NAMALWA (cell line): ENCODE data around the gene SNX30.

Source experiments
- DNase-seq: peaks from one replicate; pipeline ENCODE4 v3.0.0-alpha.2; 2015; ENCODE audit warnings: low spot score

SNX30 gene

DNA sequence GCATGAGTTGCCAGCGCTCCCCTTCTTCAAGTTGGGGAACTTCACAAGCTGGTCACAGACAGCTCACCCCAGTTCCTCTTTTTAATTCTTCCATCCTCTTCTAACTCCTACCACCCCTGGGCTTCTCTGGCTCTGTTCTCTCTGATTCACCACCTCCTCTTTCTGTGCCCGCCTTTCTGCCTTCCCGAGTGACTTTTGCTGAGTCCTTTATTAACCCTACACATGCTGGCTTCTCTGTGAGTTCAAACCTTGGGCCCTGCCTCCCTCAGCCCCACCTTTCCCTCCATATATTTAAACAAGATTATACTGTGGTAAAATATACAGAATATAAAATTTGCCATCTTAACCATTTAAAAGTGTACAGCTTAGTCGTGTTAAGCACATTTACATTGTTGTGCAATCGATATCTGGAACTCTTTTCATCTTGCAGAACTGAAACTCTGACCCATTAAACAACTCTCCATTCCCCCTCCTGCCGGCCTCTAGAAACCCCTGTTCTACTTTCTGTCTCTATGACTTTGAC is 108.1 kb downstream of the SNX30 start:
- DNase-seq, result peak; percentile 42

DNA sequence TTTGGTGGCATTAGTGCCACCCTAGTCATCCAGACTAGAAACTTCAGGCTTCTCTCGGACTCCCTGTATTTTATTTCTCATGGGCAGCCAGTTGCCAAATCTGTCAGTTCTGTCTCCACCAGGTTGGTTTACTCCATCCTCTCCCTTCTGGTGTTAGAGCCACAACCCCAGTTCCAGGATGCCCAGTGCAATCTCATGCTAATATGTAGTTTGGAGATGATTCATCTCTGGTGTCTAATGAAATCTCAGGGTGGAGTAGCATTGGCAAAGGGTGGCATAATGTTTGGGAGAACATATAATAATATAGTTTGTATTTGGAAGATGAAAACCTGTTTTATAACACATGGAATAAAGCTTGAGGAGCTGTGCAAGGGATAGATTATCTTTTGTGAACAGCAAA is 109.9 kb downstream of the SNX30 start:
- DNase-seq, result no peak

DNA sequence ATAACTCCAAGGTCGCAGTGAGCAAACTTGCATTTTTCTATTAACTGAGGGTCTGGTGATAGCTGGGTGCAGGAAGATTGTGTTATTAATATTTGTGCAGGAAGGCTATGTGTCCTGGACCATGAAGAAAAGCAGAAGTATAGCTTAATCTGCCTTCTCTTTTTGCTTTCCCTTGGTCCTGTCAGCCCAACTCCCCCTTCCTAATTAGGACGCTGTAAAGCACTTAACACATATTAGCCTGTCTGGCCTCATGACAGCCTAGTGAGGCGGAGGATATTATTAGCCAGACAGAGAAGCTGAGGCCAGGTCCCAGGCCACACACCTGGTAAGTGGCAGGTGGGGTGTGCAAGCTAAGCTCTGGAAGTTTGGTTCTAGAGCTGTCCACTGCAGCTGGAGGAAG is 110.6 kb downstream of the SNX30 start:
- no peak for DNase-seq

DNA sequence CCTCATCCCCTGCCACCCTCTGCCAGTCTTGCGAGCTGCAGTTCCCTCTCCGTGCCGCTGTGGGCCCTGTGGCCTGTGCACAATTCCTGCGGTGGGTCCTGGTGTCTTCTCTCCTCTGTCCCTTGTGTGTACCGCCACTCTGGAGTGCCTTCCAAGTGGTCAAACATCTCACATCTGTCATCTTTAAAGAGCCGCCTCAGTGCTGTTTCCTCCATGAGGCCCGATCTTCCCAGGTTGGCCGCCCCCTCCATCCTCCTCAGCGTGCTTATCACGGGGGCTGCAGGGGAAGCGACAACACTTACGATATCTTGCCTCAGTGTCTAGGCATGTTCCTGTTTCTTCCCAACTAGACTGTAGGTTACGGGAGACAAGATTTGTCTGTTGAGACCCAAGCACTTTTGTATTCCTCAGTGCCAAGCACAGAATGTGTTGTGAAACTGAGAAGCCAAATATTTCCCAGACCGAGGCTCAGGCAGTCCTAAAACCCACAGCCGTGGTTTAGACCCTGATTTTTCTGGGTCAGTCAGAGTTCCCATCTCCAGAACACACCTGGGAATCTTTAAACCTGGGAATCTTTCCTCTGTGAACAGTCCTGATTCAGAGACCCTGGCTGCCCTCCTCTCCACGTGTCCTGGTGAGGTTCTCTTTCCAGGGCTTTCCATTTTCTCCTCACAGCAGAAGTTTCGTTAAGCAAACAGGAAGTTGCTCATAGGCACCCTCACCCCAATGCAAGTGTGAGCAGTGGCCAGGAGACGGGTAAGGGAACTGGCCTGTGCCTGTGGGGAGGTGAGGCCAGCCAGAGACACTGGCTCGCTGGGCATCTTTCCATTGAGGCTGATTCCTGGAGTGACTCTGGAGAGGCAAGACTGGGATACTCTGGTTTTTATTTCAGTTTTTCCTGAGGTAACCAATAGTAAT is 111.3 kb downstream of the SNX30 start:
- DNase-seq, result no peak

DNA sequence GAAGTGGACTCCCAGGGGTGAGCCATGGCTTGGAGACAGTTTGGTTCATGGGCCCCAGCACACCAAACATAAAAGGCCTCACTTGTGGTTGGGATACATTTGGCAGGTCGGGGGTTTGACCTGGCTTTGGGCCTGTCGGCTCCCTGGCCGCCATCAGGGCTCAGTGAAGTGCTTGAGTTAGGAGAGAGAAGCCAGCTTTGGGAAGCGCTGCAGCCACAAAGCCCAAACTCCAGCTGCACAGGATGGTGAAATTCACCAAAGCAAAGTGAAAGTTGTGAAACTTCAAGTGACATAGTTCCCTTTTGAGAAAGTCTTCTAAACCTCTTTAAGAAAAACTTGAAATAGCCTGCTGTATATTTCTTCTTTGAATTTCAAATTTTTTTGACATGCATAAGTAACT is 112.7 kb downstream of the SNX30 start:
- peak; percentile 30 for DNase-seq

DNA sequence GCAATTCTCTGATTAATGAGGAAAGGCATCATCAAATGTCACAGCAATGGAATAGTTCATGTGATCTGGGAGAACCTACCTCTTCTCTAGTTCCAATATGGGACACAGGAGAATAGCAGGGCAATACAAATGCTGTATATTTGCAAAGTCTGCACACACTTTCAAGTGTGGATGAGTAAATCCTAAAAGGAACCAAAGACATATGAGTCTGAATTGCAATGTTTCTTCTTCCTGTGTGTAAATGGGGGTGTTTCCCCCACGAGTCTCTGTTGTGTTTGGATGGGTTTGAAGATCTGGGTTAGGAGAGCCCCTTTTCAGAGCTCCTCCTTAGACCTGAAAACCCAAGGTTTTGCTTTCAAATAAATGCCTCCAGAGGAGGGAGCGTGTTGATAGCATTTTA is 113.2 kb downstream of the SNX30 start:
- no peak for DNase-seq

DNA sequence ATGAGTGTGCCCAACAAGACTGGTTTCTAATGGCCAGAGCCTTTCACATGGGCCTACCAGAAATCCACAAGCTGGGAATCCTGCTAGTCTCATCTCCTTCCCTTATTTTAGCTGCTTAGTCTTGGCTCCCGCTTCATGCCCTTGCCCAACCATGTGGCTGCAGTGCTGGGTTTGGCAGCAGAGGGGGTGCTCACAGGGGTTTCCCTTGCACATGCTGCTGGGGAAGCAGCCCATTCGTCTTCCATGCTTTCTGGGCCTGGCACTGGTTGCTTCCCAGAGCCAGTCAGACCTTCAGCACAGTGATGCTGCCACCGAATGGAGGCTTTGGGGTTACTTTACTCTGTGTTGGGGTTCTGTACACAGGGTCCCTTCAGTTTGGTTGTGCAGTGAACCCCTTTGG is 113.8 kb downstream of the SNX30 start:
- DNase-seq, result no peak

DNA sequence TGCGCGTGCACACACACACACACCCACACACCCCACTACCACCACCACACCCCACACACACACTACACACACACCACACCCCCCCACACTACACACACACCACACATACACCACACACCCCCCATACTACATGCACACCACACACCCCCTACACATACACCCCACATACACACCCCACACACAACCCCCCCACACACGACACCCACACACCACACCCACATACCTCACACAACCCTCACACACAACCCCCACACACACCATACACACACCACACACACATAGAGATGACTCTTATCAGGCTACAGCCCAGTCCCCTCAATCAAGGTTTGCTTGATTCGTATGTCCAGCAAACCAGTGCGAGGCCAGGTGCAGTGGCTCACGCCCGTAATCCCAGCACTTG is 114.4 kb downstream of the SNX30 start:
- no peak for DNase-seq

DNA sequence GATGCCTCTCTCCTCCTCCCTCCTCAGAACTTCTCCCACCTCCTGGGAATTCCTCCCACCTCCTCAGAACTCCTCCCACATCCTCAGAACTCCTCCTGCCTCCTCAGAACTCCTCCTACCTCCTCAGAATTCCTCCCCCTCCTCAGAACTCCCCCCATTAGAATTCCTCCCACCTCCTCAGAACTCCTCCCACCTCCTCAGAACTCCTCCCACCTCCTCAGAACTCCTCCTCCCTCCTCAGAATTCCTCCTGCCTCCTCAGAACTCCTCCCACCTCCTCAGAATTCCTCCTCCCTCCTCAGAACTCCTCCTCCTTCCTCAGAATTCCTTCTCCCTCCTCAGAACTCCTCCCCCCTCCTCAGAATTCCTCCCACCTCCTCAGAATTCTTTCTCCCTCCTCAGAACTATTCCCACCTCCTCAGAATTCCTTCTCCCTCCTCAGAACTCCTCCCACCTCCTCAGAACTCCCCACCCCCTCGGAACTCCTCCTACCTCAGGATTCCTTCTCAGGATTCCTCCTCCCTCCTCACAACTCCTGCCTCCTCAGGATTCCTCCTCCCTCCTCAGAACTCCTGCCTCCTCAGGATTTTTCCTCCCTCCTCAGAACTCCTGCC is 116.2 kb downstream of the SNX30 start:
- no peak for DNase-seq

DNA sequence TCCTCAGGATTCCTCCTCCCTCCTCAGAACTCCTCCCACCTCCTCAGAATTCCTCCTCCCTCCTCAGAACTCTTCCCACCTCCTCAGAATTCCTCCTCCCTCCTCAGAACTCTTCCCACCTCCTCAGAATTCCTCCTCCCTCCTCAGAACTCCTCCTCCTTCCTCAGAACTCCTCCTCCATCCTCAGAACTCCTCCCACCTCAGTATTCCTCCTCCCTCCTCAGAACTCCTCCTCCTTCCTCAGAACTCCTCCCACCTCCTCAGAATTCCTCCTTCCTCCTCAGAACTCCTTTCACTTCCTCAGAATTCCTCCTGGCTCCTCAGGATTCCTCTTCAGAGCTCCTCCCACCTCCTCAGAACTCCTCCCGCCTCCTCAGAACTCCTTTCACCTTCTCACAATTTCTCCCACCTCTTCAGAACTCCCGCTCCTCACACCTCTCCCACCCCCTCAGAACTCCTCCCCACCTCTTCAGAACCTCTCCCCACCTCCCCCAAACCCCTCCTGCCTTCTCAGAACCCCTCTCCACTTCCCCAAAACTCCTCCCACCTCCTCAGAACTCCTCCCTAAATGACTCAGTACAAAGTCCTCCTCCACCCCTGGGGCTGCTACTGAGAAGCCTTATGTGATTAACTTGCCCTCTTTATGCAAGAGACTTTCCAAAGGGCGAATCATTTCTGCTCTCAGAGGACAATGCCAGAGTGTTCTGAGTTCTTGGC is 116.9 kb downstream of the SNX30 start:
- DNase-seq, result peak; percentile 40

DNA sequence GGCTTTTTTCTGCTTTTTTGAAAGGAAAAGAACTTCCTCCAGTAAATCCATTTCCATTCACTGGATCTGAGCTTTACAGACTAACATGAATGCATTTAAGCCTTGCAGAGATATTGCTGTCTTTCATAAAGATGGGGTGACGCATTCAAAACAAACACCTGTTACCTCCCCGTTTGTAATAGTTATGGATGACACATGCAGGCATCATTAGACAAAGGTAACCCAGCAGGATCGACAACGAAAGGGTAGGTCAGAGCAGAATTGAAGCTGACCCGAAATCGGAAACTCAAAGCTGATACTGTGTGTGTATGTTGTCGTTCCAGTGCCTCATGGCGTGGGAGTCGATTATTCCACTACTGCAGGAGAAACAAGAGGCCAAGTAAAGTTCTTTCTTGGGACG is 117.9 kb downstream of the SNX30 start:
- no peak for DNase-seq

DNA sequence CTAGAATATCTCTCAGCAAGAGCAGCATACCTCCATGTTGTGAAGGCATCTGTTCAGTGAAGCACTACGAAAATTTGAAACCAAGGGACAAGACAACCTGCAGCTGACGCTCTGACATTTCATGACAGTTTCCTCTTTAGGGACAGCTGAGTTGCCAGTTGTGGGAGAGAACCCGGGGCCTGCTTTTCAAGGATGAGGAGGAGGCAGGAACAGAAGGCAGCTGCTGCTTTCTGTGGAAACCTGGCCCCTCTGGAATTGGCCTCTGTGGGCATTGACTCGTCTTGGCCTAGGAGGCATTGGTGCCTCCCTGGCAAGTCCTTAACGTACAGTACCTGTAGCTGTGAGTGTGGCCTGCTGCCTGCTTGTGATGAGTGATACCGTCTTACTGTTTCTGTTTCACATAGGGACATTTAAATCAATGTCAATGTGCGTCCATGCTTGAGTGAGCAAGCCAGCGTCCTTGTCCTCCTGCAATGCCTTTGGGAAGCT is 118.5 kb downstream of the SNX30 start:
- DNase-seq, result peak; percentile 20

DNA sequence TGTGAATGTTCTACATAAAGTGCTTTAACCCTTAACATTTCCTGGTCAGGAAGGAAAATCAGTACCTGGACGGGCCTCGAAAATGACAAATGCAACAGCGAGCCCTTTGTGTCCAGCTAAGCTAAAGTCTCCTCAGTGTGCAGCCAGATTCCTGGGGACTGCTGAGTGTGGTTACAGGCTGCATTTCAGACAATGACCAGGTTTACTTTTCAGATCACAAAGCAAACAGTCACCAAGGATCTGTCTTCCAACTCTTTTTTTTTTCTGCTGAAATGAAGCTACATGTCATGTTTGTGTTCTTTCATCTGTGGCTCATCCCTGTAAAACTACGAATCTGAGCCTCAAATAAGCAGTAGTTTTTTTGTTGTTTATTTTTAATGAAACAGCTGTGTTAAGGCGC is 119.4 kb downstream of the SNX30 start:
- no peak for DNase-seq

DNA sequence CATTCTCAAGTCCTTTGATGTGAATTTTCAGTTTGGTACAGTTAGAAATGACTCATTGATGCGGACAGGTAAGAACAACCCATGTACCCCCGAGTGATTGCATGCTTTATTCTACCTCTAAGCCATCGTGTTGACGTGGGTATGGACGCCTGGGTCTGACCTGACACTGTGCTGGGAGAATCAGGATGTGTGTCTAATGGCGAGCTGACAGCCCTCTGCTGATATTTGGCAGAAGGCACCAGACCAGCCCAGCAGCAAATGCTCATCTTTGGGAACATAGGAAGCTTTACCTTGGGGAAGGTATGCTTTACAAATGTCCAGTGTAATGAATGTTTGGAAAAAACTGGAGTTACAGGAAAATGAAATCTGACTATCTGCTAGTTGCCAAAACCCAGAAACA is 120.0 kb downstream of the SNX30 start:
- DNase-seq, result no peak

DNA sequence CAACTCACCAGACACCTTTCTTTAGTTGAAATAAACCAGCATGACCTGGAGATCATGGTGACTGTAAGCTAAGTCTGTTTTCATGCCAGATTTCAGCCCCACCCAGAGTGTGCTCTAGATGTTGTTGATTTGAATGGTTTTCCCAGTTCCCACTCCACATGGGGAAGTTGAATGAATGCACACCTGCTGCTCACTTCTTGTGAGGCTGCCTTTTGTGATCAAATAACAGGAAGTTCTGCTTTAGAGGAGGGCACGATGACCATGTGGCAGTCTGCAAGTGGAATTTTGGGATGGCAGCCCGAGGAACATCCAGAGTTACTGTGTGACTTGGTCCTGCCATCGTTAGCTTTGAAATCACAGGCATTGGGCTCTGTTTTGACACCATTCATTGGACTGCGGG is 121.5 kb downstream of the SNX30 start:
- no peak for DNase-seq

DNA sequence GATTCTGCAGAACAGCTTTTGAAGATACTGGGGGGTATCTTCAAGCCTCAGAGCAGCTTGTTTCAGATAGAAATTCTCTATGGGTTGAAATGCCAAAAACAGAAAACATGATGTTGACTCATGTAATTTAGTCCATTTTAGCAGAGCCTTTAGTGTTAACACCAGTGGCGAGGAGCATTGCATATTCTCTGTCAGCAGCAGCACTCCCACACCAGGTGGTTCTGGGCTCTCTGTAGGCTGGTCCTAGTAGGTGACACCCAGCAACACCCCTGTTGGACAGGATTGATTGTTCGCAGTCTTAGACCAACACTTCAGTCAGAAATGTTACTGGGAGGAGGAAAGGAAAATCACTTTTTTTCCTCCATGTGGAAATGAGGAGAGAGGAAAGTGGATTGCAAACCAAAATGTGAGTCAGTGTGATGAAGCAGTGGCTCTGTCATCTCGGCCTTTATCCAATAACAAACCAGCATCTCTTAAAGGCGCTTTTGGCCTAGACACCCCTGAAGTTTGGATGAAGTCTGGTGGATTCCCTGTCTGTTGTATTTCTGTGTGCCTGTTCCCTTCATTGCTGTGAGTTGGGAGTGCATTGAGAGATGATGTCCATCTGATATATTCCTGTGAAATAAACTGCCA is 123.3 kb downstream of the SNX30 start:
- DNase-seq, result no peak

DNA sequence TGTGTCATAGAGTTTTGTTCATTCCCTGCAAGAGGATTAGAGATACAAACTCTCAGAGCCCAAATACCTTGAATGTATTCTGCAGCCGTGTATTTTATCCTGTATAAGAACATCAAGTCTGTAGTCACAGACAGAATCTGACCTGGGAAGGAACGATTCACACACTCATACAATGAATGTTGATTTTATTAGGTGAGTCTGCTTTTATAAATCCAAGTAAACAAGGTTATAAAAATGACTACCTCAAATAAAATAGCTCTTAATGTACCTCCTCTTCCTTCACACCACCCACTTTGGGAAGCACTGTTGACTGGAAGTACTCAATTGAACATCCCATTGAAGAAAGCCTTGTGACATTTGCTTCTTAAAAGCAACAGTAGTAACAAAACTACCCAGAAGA is 128.2 kb downstream of the SNX30 start:
- no peak for DNase-seq

DNA sequence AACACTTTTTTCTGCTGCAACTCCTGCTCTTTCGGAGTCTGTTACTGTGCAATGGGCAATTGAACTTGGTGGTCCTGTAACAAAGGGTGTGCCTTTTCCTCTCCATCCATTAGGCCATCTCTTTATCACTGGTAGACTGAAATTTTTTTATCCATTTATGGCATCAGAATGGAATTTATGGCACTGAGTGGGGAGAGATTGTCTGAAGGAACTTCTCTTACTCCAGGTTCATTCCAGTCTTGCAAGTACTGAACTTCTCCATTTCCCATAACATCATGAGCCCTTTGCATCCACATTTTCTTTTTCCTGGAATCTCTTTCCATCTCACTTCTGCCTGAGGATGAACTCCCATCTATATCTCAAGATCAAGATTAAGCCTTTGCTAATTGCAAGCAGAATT is 130.1 kb downstream of the SNX30 start:
- DNase-seq, result no peak

DNA sequence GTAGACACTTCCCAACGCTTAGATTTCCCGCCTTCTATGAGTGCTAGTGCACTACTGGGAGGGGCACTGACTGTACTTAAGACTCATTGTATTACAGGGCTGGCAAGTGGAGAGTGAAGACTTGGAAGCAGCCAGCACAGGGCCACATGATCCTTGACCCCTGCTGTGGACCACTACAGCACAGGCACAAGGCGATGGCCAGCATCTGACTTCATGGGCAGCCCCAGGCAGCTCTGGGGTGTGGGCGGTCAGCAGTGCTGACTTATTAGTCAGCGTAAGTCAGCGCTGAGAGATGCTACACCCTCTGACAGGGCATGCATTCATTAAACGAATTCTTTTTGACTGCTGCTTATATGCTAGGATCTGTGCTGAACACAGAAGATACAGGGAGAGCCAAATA is 130.8 kb downstream of the SNX30 start:
- no peak for DNase-seq

DNA sequence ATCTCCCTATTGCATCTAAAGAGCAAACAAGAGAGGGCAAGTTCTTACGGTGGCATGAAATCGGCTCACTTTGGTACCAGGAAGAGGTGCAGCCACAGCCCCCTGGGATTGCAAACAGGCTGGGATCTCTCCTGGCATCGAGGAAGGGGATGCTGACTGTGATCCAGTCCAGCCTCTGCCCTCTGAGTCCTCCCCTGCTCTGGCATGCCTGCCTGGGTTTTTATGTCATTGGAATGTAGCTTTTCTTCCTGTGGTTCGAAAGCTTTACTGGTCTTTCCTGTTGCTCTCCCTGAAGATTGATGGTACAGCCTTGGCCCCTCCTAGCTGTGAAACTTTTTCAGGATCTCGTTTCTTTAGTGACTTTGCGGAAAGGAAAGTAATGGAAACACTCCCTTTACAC is 133.5 kb downstream of the SNX30 start:
- no peak for DNase-seq

DNA sequence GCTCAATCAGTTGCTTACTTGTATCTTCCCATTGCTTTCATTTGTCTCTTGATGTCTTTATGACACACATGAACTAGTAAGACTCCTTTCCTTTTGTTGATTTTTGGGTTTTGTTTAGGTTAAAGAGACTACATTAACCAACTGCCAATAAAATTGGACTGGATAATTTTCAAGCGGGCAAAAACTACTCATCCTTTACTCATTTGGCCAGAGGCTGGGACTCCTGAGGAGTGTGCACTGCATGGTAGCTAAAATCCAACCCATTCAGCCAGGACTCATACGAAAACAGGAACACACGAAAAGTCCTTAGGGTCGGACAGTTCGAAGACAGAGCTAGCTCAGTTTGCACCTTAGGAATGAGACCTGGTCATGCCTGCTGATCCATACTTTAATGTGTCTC is 134.2 kb downstream of the SNX30 start:
- DNase-seq, result no peak

DNA sequence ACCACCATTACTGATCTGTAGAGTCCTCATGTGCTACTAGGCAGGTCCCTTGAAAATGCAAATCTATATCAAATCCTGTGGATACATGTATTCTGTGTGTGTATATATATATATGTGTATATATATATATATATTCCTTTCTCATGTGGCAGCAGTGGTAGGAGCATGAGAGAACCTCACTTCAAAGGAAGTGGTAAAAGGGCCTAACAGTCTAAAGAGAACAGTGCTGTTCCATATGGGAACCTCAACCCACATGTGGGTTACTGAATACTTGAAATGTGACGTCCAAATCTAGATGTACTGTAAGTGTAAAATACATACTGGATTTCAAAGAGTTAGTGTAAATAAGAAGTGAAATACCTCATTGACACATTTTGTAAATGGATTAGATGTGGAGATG is 134.8 kb downstream of the SNX30 start:
- DNase-seq, result no peak
